Esophagus muscularis mucosa (tissue), 4 donors: ENCODE data around the gene FAIM. TPM values are rescaled to one million over a fixed set of nuclear protein-coding genes. Genes with fewer than 3 reads are reported as not detected.

Experiments used
- DNase-seq: peaks from one replicate; pipeline ENCODE4 v3.0.0-alpha.2; 2017; ENCODE audit errors: extremely low spot score
- H3K27ac ChIP-seq, 4 donors: fragments of 200-600 bp; sonication (generic); replicated peaks in 1 of 4; 1 replicate in 3 of 4; 2 replicates in 1 of 4; pipeline ENCODE4 v1.5.1; 2016 to 2019; ENCODE audit warnings: mild to moderate bottlenecking in 1 of 4
- H3K27me3 ChIP-seq, 4 donors: fragments of 200-600 bp; sonication (generic); one replicate each; pipeline versions ENCODE4 v1.5.1 to v1.6.0; 2016 to 2019
- H3K36me3 ChIP-seq, 4 donors: fragments of 200-600 bp; sonication (generic); one replicate each; pipeline ENCODE4 v1.5.1; 2016 to 2019
- H3K4me1 ChIP-seq, 4 donors: fragments of 200-600 bp; sonication (generic); one replicate each; pipeline ENCODE4 v1.5.1; 2016 to 2019
- H3K4me3 ChIP-seq, 4 donors: fragments of 200-600 bp; sonication (generic); 1 replicate in 2 of 4; 2 replicates in 2 of 4; pipeline ENCODE4 v1.5.1; 2016 to 2019; ENCODE audit warnings: mild to moderate bottlenecking in 4 of 4, moderate library complexity in 1 of 4
- H3K9me3 ChIP-seq, 4 donors: fragments of 200-600 bp; sonication (generic); 1 replicate in 3 of 4; 2 replicates in 1 of 4; pipeline ENCODE4 v1.5.1; 2016 to 2019
- EP300 ChIP-seq: sonication (generic); formaldehyde crosslinking; IDR thresholded peaks from one replicate; pipeline ENCODE4 v1.6.1; 2017; ENCODE audit warnings: antibody characterized with exemption
- POLR2A ChIP-seq: fragments of 450-650 bp; IDR thresholded peaks from one replicate; pipeline ENCODE4 v1.6.1; 2017; ENCODE audit warnings: antibody characterized with exemption, moderate library complexity, mild to moderate bottlenecking, low read depth
- POLR2AphosphoS5 ChIP-seq, 2 donors: sonication (generic); formaldehyde crosslinking; IDR thresholded peaks; one replicate each; pipeline ENCODE4 v1.6.1; 2017; ENCODE audit warnings: antibody characterized with exemption in 2 of 2
- WGBS: methylation state at CpG from one replicate; pipeline ENCODE4 v1.1.5; 2018; 5-methylcytosine and 5-hydroxymethylcytosine counted together
- intact Hi-C: fragments of 100-400 bp; cut with DNase I; formaldehyde crosslinking; loops from one replicate; pipeline ENCODE4 v1.15.1; 2023
- total RNA-seq, 4 donors: library from RNA; depleted of rRNA; stranded (reverse); fragments of >200 nt; gene quantifications; one replicate each; pipeline versions ENCODE4 v1.1.0 to v1.2.1, GENCODE V29; 2016
- TF ChIP-seq, protein P1 (sequence below), 3 experiments: fragments of 200-600 bp in 2 of 3; fragments of 450-650 bp in 1 of 3; sonication (generic) in 2 of 3; IDR thresholded peaks; one replicate each; pipeline ENCODE4 v1.5.1; 2017 to 2019; ENCODE audit warnings: antibody characterized with exemption in 3 of 3, mild to moderate bottlenecking in 2 of 3, moderate library complexity in 1 of 3

FAIM gene
- total RNA-seq, 4 donors from 2014 or later, result 8.3 to 12.3 (median 9.3) TPM

DNA sequence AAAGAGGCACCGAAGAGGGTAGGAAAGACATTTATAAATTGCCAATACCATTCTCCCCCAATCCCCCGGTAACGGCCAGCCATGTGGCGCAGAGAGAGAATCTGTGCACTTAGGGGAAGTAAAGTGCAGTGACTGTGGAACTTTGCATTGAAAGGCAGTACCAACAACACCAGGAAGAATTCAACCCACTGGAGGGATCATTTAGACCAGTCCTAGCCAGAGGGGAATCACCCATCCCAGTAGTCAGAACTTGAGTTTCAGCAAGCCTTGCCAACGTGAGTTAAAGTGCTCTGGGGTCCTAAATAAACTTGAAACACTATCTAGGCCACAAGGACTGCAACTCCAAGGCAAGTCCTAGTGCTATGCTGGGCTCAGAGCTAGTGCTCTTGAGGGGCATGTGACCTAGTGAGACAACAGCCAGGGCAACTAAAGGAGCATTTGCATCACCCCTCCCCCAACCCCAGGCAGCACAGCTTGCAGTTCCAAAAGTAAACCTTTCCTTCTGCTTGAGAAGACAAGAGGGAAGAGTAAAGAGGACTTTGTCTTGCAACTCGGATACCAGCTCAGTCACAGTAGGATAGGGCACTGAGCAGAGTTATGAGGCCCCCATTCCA lies 29.5 kb upstream of the FAIM start:
- Histone ChIP-seq H3K4me3 (no peak overlapping the region), H3K36me3 (peaks cover 0 to 19% (median under 1%) of the 10 kb centered on the region in 4 donors), H3K4me1 (no peaks in the 10 kb centered on the region), H3K27me3 (no peaks in the 10 kb centered on the region), H3K27ac (no peak overlapping the region), H3K9me3 (peaks cover 0 to 5% (median 2%) of the 10 kb centered on the region in 4 donors)
- TF ChIP-seq POLR2AphosphoS5 (IDR thresholded peaks at IDR 0.05) (no peak), POLR2A (no peak), EP300 (no peak)
- TF ChIP-seq, protein P1, sequence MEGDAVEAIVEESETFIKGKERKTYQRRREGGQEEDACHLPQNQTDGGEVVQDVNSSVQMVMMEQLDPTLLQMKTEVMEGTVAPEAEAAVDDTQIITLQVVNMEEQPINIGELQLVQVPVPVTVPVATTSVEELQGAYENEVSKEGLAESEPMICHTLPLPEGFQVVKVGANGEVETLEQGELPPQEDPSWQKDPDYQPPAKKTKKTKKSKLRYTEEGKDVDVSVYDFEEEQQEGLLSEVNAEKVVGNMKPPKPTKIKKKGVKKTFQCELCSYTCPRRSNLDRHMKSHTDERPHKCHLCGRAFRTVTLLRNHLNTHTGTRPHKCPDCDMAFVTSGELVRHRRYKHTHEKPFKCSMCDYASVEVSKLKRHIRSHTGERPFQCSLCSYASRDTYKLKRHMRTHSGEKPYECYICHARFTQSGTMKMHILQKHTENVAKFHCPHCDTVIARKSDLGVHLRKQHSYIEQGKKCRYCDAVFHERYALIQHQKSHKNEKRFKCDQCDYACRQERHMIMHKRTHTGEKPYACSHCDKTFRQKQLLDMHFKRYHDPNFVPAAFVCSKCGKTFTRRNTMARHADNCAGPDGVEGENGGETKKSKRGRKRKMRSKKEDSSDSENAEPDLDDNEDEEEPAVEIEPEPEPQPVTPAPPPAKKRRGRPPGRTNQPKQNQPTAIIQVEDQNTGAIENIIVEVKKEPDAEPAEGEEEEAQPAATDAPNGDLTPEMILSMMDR (IDR thresholded peaks at IDR 0.05), result no peak
- intact Hi-C loops, result no loop called here
- no peak for DNase-seq
- 83% methylated on average over 6 of the region's 6 CpGs for WGBS

DNA sequence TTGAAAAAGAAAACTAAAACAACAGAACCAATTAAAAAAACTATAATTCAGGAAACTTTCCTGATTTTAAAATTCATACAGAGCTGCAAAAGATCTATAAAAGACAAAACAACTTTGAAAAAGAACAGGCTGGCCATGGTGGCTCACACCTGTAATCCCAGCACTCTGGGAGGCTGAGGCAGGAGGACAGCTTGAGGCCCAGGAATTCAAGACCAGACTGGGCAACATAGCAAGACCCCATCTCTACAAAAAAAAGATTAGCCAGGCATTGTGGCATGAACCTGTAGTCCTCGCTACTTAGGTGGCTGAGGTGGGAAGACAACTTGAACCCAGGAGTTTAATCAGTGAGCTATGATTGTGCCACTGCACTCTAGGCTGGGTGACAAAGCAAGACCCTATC lies 21.2 kb upstream of the FAIM start:
- WGBS, result 100% methylated on average over 1 of the region's 1 CpG
- TF ChIP-seq, protein P1 (IDR thresholded peaks at IDR 0.05), result no peak
- TF ChIP-seq POLR2AphosphoS5 (IDR thresholded peaks at IDR 0.05) (no peak), POLR2A (no peak), EP300 (no peak)
- intact Hi-C loops, result no loop called here

DNA sequence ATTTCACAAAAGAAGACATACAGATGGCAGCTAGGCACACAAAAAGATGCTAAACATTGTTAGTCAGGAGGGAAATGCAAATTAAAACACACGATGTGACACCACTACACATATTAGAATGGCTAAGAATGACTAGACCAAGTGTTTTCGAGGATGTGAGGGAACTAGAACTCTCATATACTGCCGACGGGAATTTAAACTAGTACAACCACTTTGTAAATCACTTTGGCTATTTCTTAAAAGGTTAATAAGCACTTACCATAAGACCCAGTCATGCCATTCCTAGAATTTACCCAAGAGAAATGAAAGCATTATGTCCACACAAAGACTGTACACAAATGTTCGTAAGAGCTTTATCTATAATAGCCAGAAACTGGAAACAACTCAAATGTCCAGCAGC lies 20.1 kb upstream of the FAIM start:
- whole genome bisulfite sequencing, result 92% methylated on average over 5 of the region's 5 CpGs
- intact Hi-C loops, result no loop called here
- no peak for TF ChIP-seq POLR2AphosphoS5 (IDR thresholded peaks at IDR 0.05)
- TF ChIP-seq POLR2A, result no peak
- TF ChIP-seq, protein P1 (IDR thresholded peaks at IDR 0.05), result no peak
- TF ChIP-seq EP300, result no peak
- no peak overlapping the region for H3K27ac ChIP-seq
- H3K4me1 ChIP-seq, result peaks cover 3 to 14% (median 8%) of the 10 kb centered on the region in 4 donors
- peaks cover 0 to 15% (median 4%) of the 10 kb centered on the region in 4 donors for H3K36me3 ChIP-seq
- H3K9me3 ChIP-seq, result no peaks in the 10 kb centered on the region
- no peak for DNase-seq
- no peaks in the 10 kb centered on the region for H3K27me3 ChIP-seq
- H3K4me3 ChIP-seq, result no peak overlapping the region

More for the DNA sequence above, 21.2 kb upstream of the FAIM start:
- H3K9me3 ChIP-seq, result no peaks in the 10 kb centered on the region
- DNase-seq, result no peak
- H3K27ac ChIP-seq, result no peak overlapping the region
- H3K4me1 ChIP-seq, result peaks cover 0 to 3% (median 0%) of the 10 kb centered on the region in 4 donors
- H3K36me3 ChIP-seq, result peaks cover 0 to 15% (median 4%) of the 10 kb centered on the region in 4 donors
- no peak overlapping the region for H3K4me3 ChIP-seq
- no peaks in the 10 kb centered on the region for H3K27me3 ChIP-seq

DNA sequence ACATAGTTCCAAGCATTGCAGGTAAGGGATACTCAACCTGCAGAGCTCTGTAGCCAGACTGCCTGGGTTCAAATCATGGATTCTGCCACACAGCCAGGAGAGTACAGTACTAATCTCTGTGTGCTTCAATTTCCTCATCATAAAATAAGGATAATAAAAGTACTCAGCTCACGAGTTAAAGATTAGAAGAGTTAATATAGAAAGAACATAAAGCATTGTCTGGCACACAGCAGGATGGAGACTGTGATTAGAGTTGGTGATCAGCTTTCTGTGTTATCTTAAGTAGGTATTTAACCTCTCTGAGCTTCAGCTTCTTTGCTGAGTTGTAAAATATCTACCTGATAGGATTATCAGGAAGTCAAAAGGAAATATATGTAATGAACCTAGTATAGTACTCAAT lies 17.2 kb upstream of the FAIM start:
- H3K4me3 ChIP-seq, result no peak overlapping the region
- H3K9me3 ChIP-seq, result no peaks in the 10 kb centered on the region
- TF ChIP-seq POLR2A, result no peak
- TF ChIP-seq EP300, result no peak
- TF ChIP-seq, protein P1 (IDR thresholded peaks at IDR 0.05), result no peak
- no peak for TF ChIP-seq POLR2AphosphoS5 (IDR thresholded peaks at IDR 0.05)
- peaks cover 5 to 18% (median 13%) of the 10 kb centered on the region in 4 donors for H3K4me1 ChIP-seq
- no peak for DNase-seq
- WGBS, result 80% methylated on average over 1 of the region's 1 CpG
- peaks cover 0 to 15% (median 4%) of the 10 kb centered on the region in 4 donors for H3K36me3 ChIP-seq
- H3K27ac ChIP-seq, result no peak overlapping the region
- intact Hi-C loops, result loop anchor here (10.0 kb wide), 2 partner anchors 103 to 243 kb away; partner anchors contain the start of gene PIK3CB
- no peaks in the 10 kb centered on the region for H3K27me3 ChIP-seq
